ENCODE data around the gene ZBTB20. TPM values are rescaled to one million over a fixed set of nuclear protein-coding genes. Genes with fewer than 3 reads are reported as not detected.

Gene ZBTB20
- total RNA-seq, 4 donors from 2014 or later, result 46.1 to 102 (median 81.9) TPM

DNA sequence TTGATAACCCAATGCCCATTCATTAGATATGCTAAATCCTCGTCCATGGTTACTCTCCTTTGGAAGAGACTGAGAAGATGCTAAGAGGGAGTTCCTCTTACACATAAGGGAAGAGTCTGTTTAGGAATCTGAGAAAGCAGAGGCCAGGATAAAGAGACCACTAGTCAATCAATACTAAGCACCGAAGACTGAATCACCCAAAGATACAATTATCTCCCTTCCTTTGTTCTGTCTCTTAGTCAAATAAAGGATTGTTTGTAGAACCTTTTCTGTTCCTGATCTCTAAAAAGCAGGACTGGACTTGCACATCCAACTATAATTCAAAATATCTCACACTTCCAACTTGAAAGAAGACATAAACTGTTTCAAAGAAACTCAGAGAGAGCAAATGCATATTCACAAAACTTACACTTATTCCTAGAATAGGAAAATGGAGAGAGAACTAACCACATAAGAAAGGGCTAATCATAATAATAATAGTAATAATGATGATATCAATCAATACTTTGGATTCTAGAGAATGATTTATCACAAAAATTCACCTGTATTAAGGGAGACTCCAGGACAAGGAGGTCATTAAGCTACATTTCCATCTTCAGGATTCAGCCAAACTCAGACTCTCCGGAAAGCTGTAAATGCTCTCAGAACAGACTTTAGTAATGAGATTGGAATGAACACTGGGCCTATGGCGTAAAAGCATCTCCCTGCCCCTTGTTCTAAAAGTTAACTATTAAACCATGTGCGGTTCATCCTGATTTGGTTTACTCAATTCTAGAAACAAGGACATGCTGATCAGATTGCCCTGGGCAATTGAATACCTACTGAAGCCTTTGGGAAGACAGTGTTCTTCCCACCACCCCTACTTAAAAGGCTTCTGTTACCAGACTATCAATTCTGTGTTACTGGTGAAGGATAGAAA is 401.5 kb downstream of the ZBTB20 start:
- DNase-seq (ENCODE audit: low spot score) (no peak), ATAC-seq (ENCODE audit: low FRiP score) (peak; percentile 91)
- TF ChIP-seq, protein P1, sequence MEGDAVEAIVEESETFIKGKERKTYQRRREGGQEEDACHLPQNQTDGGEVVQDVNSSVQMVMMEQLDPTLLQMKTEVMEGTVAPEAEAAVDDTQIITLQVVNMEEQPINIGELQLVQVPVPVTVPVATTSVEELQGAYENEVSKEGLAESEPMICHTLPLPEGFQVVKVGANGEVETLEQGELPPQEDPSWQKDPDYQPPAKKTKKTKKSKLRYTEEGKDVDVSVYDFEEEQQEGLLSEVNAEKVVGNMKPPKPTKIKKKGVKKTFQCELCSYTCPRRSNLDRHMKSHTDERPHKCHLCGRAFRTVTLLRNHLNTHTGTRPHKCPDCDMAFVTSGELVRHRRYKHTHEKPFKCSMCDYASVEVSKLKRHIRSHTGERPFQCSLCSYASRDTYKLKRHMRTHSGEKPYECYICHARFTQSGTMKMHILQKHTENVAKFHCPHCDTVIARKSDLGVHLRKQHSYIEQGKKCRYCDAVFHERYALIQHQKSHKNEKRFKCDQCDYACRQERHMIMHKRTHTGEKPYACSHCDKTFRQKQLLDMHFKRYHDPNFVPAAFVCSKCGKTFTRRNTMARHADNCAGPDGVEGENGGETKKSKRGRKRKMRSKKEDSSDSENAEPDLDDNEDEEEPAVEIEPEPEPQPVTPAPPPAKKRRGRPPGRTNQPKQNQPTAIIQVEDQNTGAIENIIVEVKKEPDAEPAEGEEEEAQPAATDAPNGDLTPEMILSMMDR (IDR thresholded peaks at IDR 0.05), result no peak

DNA sequence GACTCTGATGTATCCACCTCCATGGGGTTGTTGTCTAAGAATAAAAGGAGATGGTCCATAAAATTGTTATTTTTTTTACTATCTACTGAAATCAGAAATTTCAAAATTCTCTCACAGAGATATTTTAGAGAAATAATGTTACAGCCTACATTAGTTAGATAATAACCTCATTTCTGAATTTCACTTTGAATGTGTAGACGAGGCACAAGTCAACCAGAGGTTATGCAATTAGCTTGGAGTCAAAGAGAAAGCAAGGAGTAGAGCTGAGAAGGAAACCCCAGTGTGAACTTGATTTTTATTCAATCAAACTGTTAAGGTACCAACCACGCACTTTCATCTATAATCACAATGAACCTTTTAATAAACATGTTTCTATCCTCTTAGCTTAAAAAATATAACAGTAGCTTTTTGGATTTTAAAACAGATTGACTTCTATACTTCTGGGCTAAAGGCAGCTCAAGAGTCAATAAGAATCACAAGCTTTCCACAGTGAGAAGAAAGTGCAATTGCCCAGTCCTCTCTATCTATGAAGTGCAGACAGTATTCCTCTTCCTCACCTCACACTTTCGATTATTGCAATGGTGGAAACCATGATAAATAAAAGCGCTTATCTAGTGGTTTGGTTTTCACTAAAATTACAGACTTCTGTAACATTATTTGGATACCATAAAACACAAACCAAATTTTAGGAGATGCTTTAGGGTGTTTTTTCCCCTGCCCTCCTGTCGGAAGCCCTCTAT is 403.2 kb downstream of the ZBTB20 start:
- TF ChIP-seq, protein P1 (IDR thresholded peaks at IDR 0.05), result no peak
- no peak for ATAC-seq (ENCODE audit: low FRiP score)
- DNase-seq (ENCODE audit: low spot score), result no peak

DNA sequence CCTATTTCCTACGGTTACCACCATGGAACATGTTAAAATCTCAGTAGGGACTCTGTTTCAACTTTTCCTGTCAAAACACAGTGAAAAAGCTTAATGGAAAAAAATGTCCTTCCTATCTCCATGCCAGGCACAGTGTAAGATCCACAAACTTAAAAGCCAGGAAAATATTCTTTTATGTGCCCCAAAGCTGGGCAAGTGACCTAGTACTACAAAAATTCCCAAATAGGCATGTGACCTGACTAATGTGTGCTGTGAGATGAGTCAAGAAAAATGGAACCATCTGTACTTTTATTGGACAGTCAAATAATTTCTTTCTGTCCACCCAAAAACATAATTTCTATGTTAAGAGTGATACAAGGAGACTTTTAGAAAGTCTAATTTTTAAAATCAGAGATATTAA is 406.0 kb downstream of the ZBTB20 start:
- TF ChIP-seq, protein P1 (IDR thresholded peaks at IDR 0.05), result no peak
- ATAC-seq (ENCODE audit: low FRiP score) (no peak), DNase-seq (ENCODE audit: low spot score) (no peak)

DNA sequence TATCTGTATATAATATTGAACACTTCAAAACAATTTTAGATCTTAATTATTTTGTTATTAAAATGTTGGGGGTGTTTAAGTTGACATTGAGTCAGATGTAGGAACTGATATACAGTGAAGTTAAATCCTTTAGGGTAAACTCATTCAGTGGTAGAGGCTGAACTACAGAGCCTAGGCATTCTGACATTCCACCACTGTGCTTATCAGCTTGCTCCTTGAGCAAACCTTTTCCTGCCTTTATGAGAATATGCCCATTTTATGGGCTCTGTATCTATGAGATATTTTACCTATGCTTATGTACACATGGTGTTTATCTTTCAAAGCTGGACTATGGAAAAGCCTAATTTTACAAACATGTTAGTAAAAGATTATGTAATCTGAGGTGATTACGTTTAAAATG is 407.5 kb downstream of the ZBTB20 start:
- DNase-seq (ENCODE audit: low spot score) (no peak), ATAC-seq (ENCODE audit: low FRiP score) (no peak)
- TF ChIP-seq, protein P1 (IDR thresholded peaks at IDR 0.05), result no peak

DNA sequence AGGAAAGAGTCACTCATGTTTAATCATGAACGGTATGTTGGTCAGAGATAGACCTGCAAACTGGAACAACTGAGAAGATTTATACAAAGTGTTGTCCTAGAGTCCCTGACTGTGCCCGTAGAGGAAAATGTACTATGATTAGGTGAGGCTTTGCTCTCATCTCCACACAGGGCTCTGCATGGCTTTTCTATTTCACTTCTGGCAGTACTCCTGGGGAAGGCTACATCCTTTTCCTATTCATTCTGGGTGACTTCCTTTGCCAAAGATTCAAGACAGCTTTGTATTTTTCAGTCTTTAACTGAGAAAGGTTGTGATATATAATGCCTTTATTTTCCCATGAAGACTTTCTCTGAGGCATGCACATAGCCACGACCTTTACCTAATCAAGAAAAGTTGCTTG is 414.7 kb downstream of the ZBTB20 start:
- TF ChIP-seq, protein P1 (IDR thresholded peaks at IDR 0.05), result no peak
- ATAC-seq (ENCODE audit: low FRiP score), result no peak
- no peak for DNase-seq (ENCODE audit: low spot score)

DNA sequence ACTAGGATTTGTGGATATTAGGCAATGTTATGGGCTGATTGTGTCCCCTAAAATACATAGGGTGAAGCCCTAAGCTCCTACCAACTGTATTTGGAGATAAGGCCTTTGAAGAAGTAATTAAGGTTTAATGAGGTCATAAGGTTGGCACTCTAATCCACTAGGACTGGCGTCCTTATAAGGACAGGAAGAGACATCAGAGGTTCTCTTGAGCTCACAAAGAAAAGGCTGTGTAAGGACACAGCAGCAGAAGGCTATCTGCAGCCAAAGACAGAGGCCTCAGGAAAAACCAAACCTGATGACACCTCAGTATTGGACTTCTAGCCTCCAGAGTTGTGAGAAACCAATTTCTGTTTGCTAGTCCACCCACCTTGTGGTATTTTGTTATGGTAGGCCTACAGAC is 416.7 kb downstream of the ZBTB20 start:
- ATAC-seq (ENCODE audit: low FRiP score) (no peak), DNase-seq (ENCODE audit: low spot score) (no peak)
- TF ChIP-seq, protein P1 (IDR thresholded peaks at IDR 0.05), result no peak

All from omental fat pad (tissue), 4 donors.